K562 (cell line): Measurements from ENCODE around the gene FILIP1L. TPM values are rescaled to one million over a fixed set of nuclear protein-coding genes. Genes with fewer than 3 reads are reported as not detected.

Experiments used
- ATAC-seq: fragments of 200-7000 bp; cut with Tn5 transposase; 3 replicates; pipeline ENCODE4 v1.9.1; 2020; ENCODE audit warnings: moderate library complexity
- BruUV-seq: library from RNA; stranded (reverse); fragments of 400-500 nt; replicated peaks from 2 replicates; lab custom pipeline; 2021; lab: Mats Ljungman, UMichigan
- CTCF ChIA-PET: fragments of 300-600 bp; formaldehyde crosslinking; extraction: SDS; loops from one replicate; lab custom pipeline; 2021; ENCODE audit warnings: low intra/inter-chr PET ratio; lab: Yijun Ruan, JAX
- POLR2A ChIA-PET: fragments of 300-600, 350-650 bp; sonication (Branson Sonifier 250); formaldehyde crosslinking; extraction: SDS; loops from one replicate; lab custom pipeline; 2021; ENCODE audit warnings: antibody characterized with exemption, inconsistent platforms; lab: Yijun Ruan, JAX
- DNase-seq, 4 experiments: peaks; one replicate each; pipeline versions ENCODE4 v3.0.0 to v3.0.0-alpha.2; 2011 to 2018; ENCODE audit warnings: low spot score in 3 of 4, mixed read lengths in 3 of 4; ENCODE audit errors: extremely low read depth in 1 of 4
- FAIRE-seq: peaks from 2 replicates; lab custom pipeline; 2011; peaks lifted over from hg19 to GRCh38; lab: Jason Lieb, UNC
- H2AFZ ChIP-seq: 2 replicates; pipeline ENCODE4 v1.6.0; 2011; ENCODE audit warnings: low read depth, low read length, control low read depth, inconsistent platforms
- H3K27ac ChIP-seq: fragments of 200-600 bp; 3 replicates; pipeline ENCODE4 v1.8.0; 2011; ENCODE audit warnings: low read depth, mild to moderate bottlenecking, control low read depth, inconsistent platforms, low read length, moderate library complexity, mixed read lengths; ENCODE audit errors: extremely low read depth
- H3K27me3 ChIP-seq, 2 experiments: fragments of 300-600 bp in 1 of 2; 2 replicates in 1 of 2; 3 replicates in 1 of 2; pipeline versions ENCODE4 v1.6.0 to v1.8.0; 2011; ENCODE audit warnings: inconsistent platforms in 2 of 2, low read length in 2 of 2, mild to moderate bottlenecking in 1 of 2, mixed read lengths in 1 of 2, moderate library complexity in 1 of 2; ENCODE audit not compliant: control insufficient read depth in 2 of 2, insufficient read depth in 2 of 2
- H3K36me3 ChIP-seq: fragments of 300-600 bp; 3 replicates; pipeline ENCODE4 v1.8.0; 2011; ENCODE audit warnings: mild to moderate bottlenecking, low read length, inconsistent platforms; ENCODE audit not compliant: control insufficient read depth, insufficient read depth
- H3K4me1 ChIP-seq, 2 experiments: fragments of 200-600 bp in 1 of 2; replicated peaks in 1 of 2; 2 replicates in 1 of 2; 3 replicates in 1 of 2; pipeline versions ENCODE4 v1.5.1 to v1.8.0; 2011; ENCODE audit warnings: inconsistent platforms in 2 of 2, low read length in 2 of 2, mild to moderate bottlenecking in 1 of 2, mixed read lengths in 1 of 2, moderate library complexity in 1 of 2; ENCODE audit not compliant: control insufficient read depth in 2 of 2, insufficient read depth in 2 of 2
- H3K4me2 ChIP-seq: 2 replicates; pipeline ENCODE4 v1.6.1; 2011; ENCODE audit warnings: low read length, control low read depth, inconsistent platforms, mixed read lengths; ENCODE audit not compliant: insufficient read depth
- H3K4me3 ChIP-seq: fragments of 200-600 bp; sonication (generic), shearing (Covaris generic); 2 replicates; pipeline ENCODE4 v1.5.1; 2016; ENCODE audit warnings: control low read depth, inconsistent platforms
- H3K79me2 ChIP-seq: fragments of 200-600 bp; 3 replicates; pipeline ENCODE4 v1.8.0; 2011; ENCODE audit warnings: low read length, inconsistent platforms; ENCODE audit not compliant: control insufficient read depth, insufficient read depth
- H3K9ac ChIP-seq, 2 experiments: 2 replicates each; pipeline versions ENCODE4 v1.6.0 to v1.6.1; 2011; ENCODE audit warnings: low read depth in 2 of 2, low read length in 2 of 2, control low read depth in 1 of 2, inconsistent platforms in 1 of 2, mild to moderate bottlenecking in 1 of 2, mixed read lengths in 1 of 2; ENCODE audit not compliant: insufficient read depth in 1 of 2
- H3K9me1 ChIP-seq: one replicate; pipeline ENCODE4 v1.6.0; 2011; ENCODE audit warnings: inconsistent platforms, mild to moderate bottlenecking, low read length, moderate library complexity; ENCODE audit not compliant: control insufficient read depth, insufficient read depth
- H3K9me3 ChIP-seq: replicated peaks from 2 replicates; pipeline ENCODE4 v1.5.1; 2011; ENCODE audit warnings: low read depth, low read length, inconsistent platforms; ENCODE audit not compliant: control insufficient read depth, insufficient read depth
- H4K20me1 ChIP-seq: replicated peaks from 2 replicates; pipeline ENCODE4 v1.6.1; 2011; ENCODE audit warnings: low read length, inconsistent platforms, mixed read lengths; ENCODE audit not compliant: control insufficient read depth, insufficient read depth
- CBX5 ChIP-seq: IDR thresholded peaks from 2 replicates; pipeline ENCODE4 v1.6.1; 2014; ENCODE audit warnings: low read depth, borderline replicate concordance
- CEBPB ChIP-seq: fragments of 450-650 bp; IDR thresholded peaks from 2 replicates; pipeline ENCODE4 v1.6.1; 2016; ENCODE audit warnings: missing genetic modification characterization, missing compliant biosample characterization
- CEBPG ChIP-seq, 3 experiments: fragments of 200-800 bp in 1 of 3; sonication (Bioruptor generic) in 1 of 3; sonication (generic) in 1 of 3; formaldehyde crosslinking in 1 of 3; IDR thresholded peaks in 2 of 3; conservative IDR thresholded peaks in 1 of 3; 2 replicates each; pipeline versions ENCODE4 v1.6.1 to v1.8.0; 2016 to 2022; ENCODE audit warnings: missing compliant biosample characterization in 2 of 3, missing genetic modification characterization in 2 of 3, mild to moderate bottlenecking in 1 of 3, missing genetic modification reagents in 1 of 3
- CHD1 ChIP-seq: fragments of 200-600 bp; sonication (generic); IDR thresholded peaks from one replicate; pipeline ENCODE4 v1.6.1; 2012; ENCODE audit warnings: mild to moderate bottlenecking, moderate library complexity, low read length, inconsistent platforms
- ETV6 ChIP-seq, 3 experiments: fragments of 150-350 bp in 1 of 3; sonication (generic) in 1 of 3; formaldehyde crosslinking in 1 of 3; IDR thresholded peaks; 2 replicates each; pipeline versions ENCODE4 v1.6.1 to v1.8.0; 2014 to 2022; ENCODE audit warnings: borderline replicate concordance in 2 of 3, low read depth in 2 of 3, antibody characterized with exemption in 1 of 3, low read length in 1 of 3, mild to moderate bottlenecking in 1 of 3, missing genetic modification reagents in 1 of 3
- KDM5B ChIP-seq: fragments of 200-600 bp; sonication (generic); IDR thresholded peaks from 2 replicates; pipeline ENCODE4 v1.6.1; 2012; ENCODE audit warnings: low read depth, mild to moderate bottlenecking, moderate library complexity, low read length, control low read depth, inconsistent platforms; ENCODE audit not compliant: insufficient replicate concordance
- LARP7 ChIP-seq: fragments of 450-650 bp; IDR thresholded peaks from 2 replicates; pipeline ENCODE4 v1.6.1; 2016
- ZNF133 ChIP-seq: fragments of 250-450 bp; sonication (Bioruptor Pico); IDR thresholded peaks from 2 replicates; pipeline ENCODE4 v1.4.0; 2020; ENCODE audit warnings: mild to moderate bottlenecking
- ZNF384 ChIP-seq: IDR thresholded peaks from 2 replicates; pipeline ENCODE4 v1.6.1; 2012; ENCODE audit warnings: low read depth, low read length, improper control_type of control experiment
- ZSCAN29 ChIP-seq: fragments of 450-650 bp; IDR thresholded peaks from 2 replicates; pipeline ENCODE4 v1.6.1; 2017
- WGBS: fragments of 100-300 bp; shearing (Covaris generic); methylation state at CpG from one replicate; pipeline ENCODE4 v1.1.6; 2016; ENCODE audit warnings: low coverage, mixed read lengths; ENCODE audit not compliant: insufficient coverage; ENCODE audit errors: missing lambda C conversion rate; 5-methylcytosine and 5-hydroxymethylcytosine counted together
- in situ Hi-C: fragments of 300-500 bp; cut with MboI; formaldehyde crosslinking; loops from 4 replicates; pipeline ENCODE4 v1.15.0; 2018; ENCODE audit warnings: inconsistent platforms, mixed read lengths
- intact Hi-C: fragments of 100-400 bp; cut with micrococcal nuclease; formaldehyde crosslinking; loops from 2 replicates; pipeline ENCODE4 v1.14.2; 2022
- polyA plus RNA-seq, 8 experiments: library from polyadenylated mRNA; depleted of rRNA in 4 of 8; stranded (reverse) in 5 of 8; unstranded in 3 of 8; fragments of >200 nt; fragmentation: Nextera tagmentation in 2 of 8; fragmentation: Illumina TruSeq in 1 of 8; extraction: Ambion mirVana in 2 of 8; extraction: Trizol in 1 of 8; gene quantifications; 2 replicates each; pipeline versions ENCODE4 v1.2.1 to v1.2.3, GENCODE V29; 2011 to 2014; ENCODE audit warnings: inconsistent platforms in 1 of 8, missing spikeins in 1 of 8
- total RNA-seq, 7 experiments: library from RNA; depleted of rRNA in 6 of 7; stranded (reverse); fragments of >200 nt in 6 of 7; fragmentation: Illumina TruSeq in 2 of 7; extraction: Trizol in 2 of 7; gene quantifications; 2 replicates each; pipeline versions ENCODE4 v1.2.1 to v1.2.3, GENCODE V29; 2011 to 2021; ENCODE audit warnings: low replicate concordance in 1 of 7
- TF ChIP-seq, protein P1 (sequence below): sonication (generic); formaldehyde crosslinking; IDR thresholded peaks from 2 replicates; pipeline ENCODE4 v1.8.1; 2023; ENCODE audit warnings: missing genetic modification reagents, mild to moderate bottlenecking, borderline replicate concordance

FILIP1L gene
- total and polyA plus RNA-seq, 9 of the 15 experiments (the other 6 are each of a cell fraction or from before 2014, with no cell fraction given): 0.50 to 2.1 (median 1.1) TPM

DNA sequence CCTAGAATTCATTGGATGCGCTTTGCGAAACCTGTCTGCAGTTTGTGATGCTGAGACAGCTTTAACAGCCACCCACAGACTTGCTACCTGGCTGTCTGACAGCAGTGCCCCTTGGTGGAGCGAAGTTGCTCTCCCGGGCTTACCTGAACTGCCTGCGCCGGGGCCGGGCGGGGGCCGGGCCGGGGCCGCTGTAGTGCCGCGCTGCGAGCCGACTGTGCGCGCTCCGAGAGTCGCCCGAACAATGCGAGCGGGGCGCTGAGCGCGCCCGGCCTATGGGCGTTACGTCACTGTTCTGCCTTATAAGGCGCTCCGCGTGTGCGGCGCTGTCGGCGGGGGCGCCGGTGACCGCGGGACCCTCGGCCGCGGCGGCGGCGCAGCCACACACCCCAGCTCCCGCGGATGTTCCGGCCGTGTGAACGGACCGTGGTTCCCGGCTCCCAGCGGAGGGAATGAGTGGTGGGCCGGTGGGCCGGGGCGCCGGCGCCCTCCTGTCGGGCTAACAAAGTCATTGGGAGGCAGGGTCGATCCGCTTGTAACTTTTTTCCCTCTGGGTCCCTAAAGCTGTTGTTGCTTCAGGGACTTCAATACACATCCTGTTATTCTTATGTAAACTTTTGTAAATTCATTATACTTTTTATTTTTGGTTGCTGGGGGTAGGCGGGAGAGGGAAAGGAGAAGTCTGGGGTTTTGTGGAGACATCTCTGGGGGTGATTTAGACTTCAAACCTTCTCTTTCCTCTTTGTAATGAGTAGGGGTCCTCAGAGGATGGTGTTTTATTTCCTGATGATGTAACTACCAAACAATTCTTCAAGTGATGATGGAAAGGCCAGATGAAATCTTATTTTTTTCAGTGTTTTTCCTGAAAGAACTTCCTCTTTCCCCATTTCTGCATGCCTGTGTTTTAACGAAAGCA lies 238.1 kb downstream of the FILIP1L start (continued):
- TF ChIP-seq ETV6 (IDR thresholded peaks at IDR 0.05; ENCODE audit: borderline replicate concordance in 1 of 2, low read depth in 2 of 2, low read length in 1 of 2) (no peak), ETV6 (CRISPR knock-in tag; IDR thresholded peaks at IDR 0.05; ENCODE audit: borderline replicate concordance) (no peak), ZNF384 (no peak)
- TF ChIP-seq, all 486 proteins: peak for 68

DNA sequence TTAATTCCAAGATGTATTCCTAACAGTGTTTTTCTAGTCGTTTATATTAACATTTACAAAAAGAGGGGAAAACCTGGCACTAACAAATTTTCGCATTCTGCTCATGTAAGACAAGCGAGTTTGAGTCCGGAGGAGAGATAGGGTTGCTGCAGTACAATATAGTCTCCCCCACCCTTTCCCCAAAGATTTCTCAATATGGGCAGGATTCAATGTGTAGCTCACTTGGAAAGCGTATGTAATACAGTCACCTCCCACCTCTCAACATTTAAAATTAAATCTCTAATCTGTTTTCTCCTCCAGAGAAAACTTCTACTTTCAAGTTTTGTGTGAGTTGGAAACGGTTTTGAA lies 238.7 kb downstream of the FILIP1L start:
- POLR2A ChIA-PET: interaction anchor here (0.6 to 1.2 kb wide), 3 partner anchors 11 to 261 kb away, joined by 3 to 5 read pairs (median 3); no protein-coding TSS in a partner anchor

More for the DNA sequence above, 238.7 kb downstream of the FILIP1L start:
- Histone ChIP-seq H3K4me1 (peaks cover 10 to 33% of the 10 kb centered on the region in 2 experiments; a peak in 4 of 5 replicates), H3K9ac (peak overlapping the region; percentile 87 to 94), H3K79me2 (peaks cover 79% of the 10 kb centered on the region), H3K4me2 (peak overlapping the region; percentile 80), H3K4me3 (peak overlapping the region; percentile 54)
- CTCF ChIA-PET: interaction anchor here (0.7 kb wide), 1 partner anchor 377 kb away, joined by 3 read pairs; no protein-coding TSS in a partner anchor
- 0% methylated on average over 5 of the region's 6 CpGs for WGBS
- peak; percentile 61 for ATAC-seq
- TF ChIP-seq LARP7 (no peak), KDM5B (no peak), CEBPB (tag) (peak; percentile 67; the same call in 1 of the 2 replicates), CBX5 (no peak), CHD1 (peak; percentile 4), ZNF133 (CRISPR knock-in tag) (no peak), CEBPG (CRISPR knock-in tag; IDR thresholded peaks at IDR 0.05) (no peak), CEBPG (tag; conservative IDR thresholded peaks at IDR 0.05 in 1 of 2, IDR thresholded peaks at IDR 0.05 in 1 of 2) (peak in 1 of 2 experiments; percentile 69; a peak in 1 of 4 replicates), ZSCAN29 (peak; percentile 51; the same call in 1 of the 2 replicates)
- TF ChIP-seq, protein P1, sequence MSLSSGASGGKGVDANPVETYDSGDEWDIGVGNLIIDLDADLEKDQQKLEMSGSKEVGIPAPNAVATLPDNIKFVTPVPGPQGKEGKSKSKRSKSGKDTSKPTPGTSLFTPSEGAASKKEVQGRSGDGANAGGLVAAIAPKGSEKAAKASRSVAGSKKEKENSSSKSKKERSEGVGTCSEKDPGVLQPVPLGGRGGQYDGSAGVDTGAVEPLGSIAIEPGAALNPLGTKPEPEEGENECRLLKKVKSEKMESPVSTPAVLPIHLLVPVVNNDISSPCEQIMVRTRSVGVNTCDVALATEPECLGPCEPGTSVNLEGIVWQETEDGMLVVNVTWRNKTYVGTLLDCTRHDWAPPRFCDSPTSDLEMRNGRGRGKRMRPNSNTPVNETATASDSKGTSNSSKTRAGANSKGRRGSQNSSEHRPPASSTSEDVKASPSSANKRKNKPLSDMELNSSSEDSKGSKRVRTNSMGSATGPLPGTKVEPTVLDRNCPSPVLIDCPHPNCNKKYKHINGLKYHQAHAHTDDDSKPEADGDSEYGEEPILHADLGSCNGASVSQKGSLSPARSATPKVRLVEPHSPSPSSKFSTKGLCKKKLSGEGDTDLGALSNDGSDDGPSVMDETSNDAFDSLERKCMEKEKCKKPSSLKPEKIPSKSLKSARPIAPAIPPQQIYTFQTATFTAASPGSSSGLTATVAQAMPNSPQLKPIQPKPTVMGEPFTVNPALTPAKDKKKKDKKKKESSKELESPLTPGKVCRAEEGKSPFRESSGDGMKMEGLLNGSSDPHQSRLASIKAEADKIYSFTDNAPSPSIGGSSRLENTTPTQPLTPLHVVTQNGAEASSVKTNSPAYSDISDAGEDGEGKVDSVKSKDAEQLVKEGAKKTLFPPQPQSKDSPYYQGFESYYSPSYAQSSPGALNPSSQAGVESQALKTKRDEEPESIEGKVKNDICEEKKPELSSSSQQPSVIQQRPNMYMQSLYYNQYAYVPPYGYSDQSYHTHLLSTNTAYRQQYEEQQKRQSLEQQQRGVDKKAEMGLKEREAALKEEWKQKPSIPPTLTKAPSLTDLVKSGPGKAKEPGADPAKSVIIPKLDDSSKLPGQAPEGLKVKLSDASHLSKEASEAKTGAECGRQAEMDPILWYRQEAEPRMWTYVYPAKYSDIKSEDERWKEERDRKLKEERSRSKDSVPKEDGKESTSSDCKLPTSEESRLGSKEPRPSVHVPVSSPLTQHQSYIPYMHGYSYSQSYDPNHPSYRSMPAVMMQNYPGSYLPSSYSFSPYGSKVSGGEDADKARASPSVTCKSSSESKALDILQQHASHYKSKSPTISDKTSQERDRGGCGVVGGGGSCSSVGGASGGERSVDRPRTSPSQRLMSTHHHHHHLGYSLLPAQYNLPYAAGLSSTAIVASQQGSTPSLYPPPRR (CRISPR knock-in tag): no peak
- TF ChIP-seq, all 486 proteins: peak for 4
- no peaks in the 10 kb centered on the region for H3K27me3 ChIP-seq
- FAIRE-seq (no peak), DNase-seq (peak; percentile 13 to 39 (median 25))
- H3K9me1 ChIP-seq: no peaks in the 10 kb centered on the region
- H3K9me3 ChIP-seq: no peaks in the 10 kb centered on the region
- intact Hi-C loops: no loop called here
- peak overlapping the region; percentile 90 for H3K27ac ChIP-seq
- BruUV-seq: no TSS peak
- in situ Hi-C loops: no loop called here
- H3K36me3 ChIP-seq: peaks cover 6% of the 10 kb centered on the region; the same call in 1 of the 3 replicates
- peak overlapping the region; percentile 40; the same call in 1 of the 2 replicates for H2AFZ ChIP-seq
- no peaks in the 10 kb centered on the region for H4K20me1 ChIP-seq
